T-helper 1 cell (primary cell): Measurements from ENCODE around the gene KRT15.
A peak's percentile ranks its signal among the peaks of the same experiment; 100 is the strongest.

Experiments used
- DNase-seq, 5 donors: peaks; one replicate each; pipeline ENCODE4 v3.0.0-alpha.2; 2012 to 2020

KRT15 gene

GRCh38 chr17:41504246-41504977 is 14.3 kb downstream of the KRT15 start:
- DNase-seq: no peak

- no peak for DNase-seq
Observed at GRCh38 chr17:41503202-41503601, 15.5 kb downstream of the KRT15 start.

GRCh38 chr17:41500131-41500911 is 18.4 kb downstream of the KRT15 start:
- DNase-seq: no peak

GRCh38 chr17:41499714-41500113 is 19.0 kb downstream of the KRT15 start:
- DNase-seq: no peak

GRCh38 chr17:41498276-41498675 is 20.4 kb downstream of the KRT15 start:
- no peak for DNase-seq

- peak in 4 of 5 donors; percentile 20 to 80 (median 30) for DNase-seq
Observed at GRCh38 chr17:41496803-41497484, 21.7 kb downstream of the KRT15 start.

- no peak for DNase-seq
Observed at GRCh38 chr17:41494524-41494923, 24.2 kb downstream of the KRT15 start.

GRCh38 chr17:41492771-41493170 is 25.9 kb downstream of the KRT15 start:
- DNase-seq: no peak

- DNase-seq: no peak
Observed at GRCh38 chr17:41492351-41492750, 26.3 kb downstream of the KRT15 start.

- DNase-seq: no peak
Observed at GRCh38 chr17:41491476-41491875, 27.2 kb downstream of the KRT15 start.

GRCh38 chr17:41490000-41490990 is 28.4 kb downstream of the KRT15 start:
- no peak for DNase-seq

- DNase-seq: no peak
Observed at GRCh38 chr17:41489531-41489930, 29.2 kb downstream of the KRT15 start, which contains the start of gene KRT36. KRT36 (minus strand) TSS chr17:41489910; CDS start chr17:41489864, 46 bp downstream.

GRCh38 chr17:41486809-41487530 is 31.7 kb downstream of the KRT15 start:
- peak in 2 of 5 donors; percentile 10 to 17 for DNase-seq

GRCh38 chr17:41486316-41486715 is 32.4 kb downstream of the KRT15 start:
- no peak for DNase-seq

- no peak for DNase-seq
Observed at GRCh38 chr17:41484920-41485904, 33.5 kb downstream of the KRT15 start.

GRCh38 chr17:41483991-41484826 is 34.5 kb downstream of the KRT15 start:
- DNase-seq: no peak

GRCh38 chr17:41483531-41483930 is 35.2 kb downstream of the KRT15 start:
- no peak for DNase-seq

- DNase-seq: no peak
Observed at GRCh38 chr17:41481036-41481435, 37.7 kb downstream of the KRT15 start, which contains the start of gene KRT35. KRT35 (minus strand) TSS chr17:41481151; CDS start chr17:41481097, 54 bp downstream.

GRCh38 chr17:41480581-41480980 is 38.1 kb downstream of the KRT15 start:
- no peak for DNase-seq
